Uterus (tissue), 2 donors: ENCODE measurements around the gene AUH.

ENCODE experiments used
- CTCF ChIP-seq, 4 experiments: fragments of 200-600 bp in 2 of 4; fragments of 450-650 bp in 2 of 4; sonication (generic) in 2 of 4; IDR thresholded peaks; one replicate each; pipeline ENCODE4 v1.5.1; 2016 to 2019; ENCODE audit warnings: antibody characterized with exemption in 4 of 4, mild to moderate bottlenecking in 2 of 4, moderate library complexity in 1 of 4
- POLR2A ChIP-seq, 2 donors: fragments of 450-650 bp; IDR thresholded peaks; one replicate each; pipeline ENCODE4 v1.6.1; 2016; ENCODE audit warnings: antibody characterized with exemption in 2 of 2, mild to moderate bottlenecking in 1 of 2, moderate library complexity in 1 of 2

- TF ChIP-seq CTCF (IDR thresholded peaks at IDR 0.05) (no peak), POLR2A (IDR thresholded peaks at IDR 0.05) (no peak)
Observed at GRCh38 chr9:91348191-91348807, 13.4 kb downstream of the AUH start.
